CD4-positive, alpha-beta T cell (primary cell): ENCODE measurements around the gene PRDX2. TPM values are rescaled to one million over a fixed set of nuclear protein-coding genes. Genes with fewer than 3 reads are reported as not detected.

Source experiments
- ATAC-seq: fragments of 200-7000 bp; cut with Tn5 transposase; one replicate; pipeline ENCODE4 v1.10.0; 2022; ENCODE audit warnings: mild to moderate bottlenecking; ENCODE audit not compliant: poor library complexity
- CTCF ChIA-PET: fragments of 350-600 bp; sonication (Branson Sonifier 250); formaldehyde crosslinking; loops from one replicate; lab custom pipeline; 2021; ENCODE audit warnings: antibody characterized with exemption, inconsistent platforms; lab: Charles Lee
- POLR2A ChIA-PET: fragments of 350-600 bp; sonication (Branson Sonifier 250); formaldehyde crosslinking; loops from one replicate; lab custom pipeline; 2021; ENCODE audit warnings: antibody characterized with exemption, inconsistent platforms; lab: Charles Lee
- DNase-seq, 14 experiments: peaks; one replicate each; pipeline ENCODE4 v3.0.0-alpha.2; 2013 to 2020; ENCODE audit warnings: mixed read lengths in 2 of 14
- H3K27ac ChIP-seq, 2 donors: one replicate each; pipeline versions ENCODE4 v1.5.1 to v1.7.0; 2013; ENCODE audit warnings: low read length in 2 of 2, low read depth in 1 of 2, mild to moderate bottlenecking in 1 of 2
- H3K27me3 ChIP-seq, 2 experiments: 1 replicate in 1 of 2; 2 replicates in 1 of 2; pipeline versions ENCODE4 v1.6.1 to v1.7.0; 2013; ENCODE audit warnings: low read length in 2 of 2, control low read depth in 1 of 2, mild to moderate bottlenecking in 1 of 2, moderate library complexity in 1 of 2; ENCODE audit not compliant: insufficient read depth in 2 of 2, control insufficient read depth in 1 of 2
- H3K36me3 ChIP-seq: one replicate; pipeline ENCODE4 v1.6.1; 2013; ENCODE audit warnings: low read length, control low read depth; ENCODE audit not compliant: insufficient read depth
- H3K4me1 ChIP-seq: one replicate; pipeline ENCODE4 v1.6.1; 2013; ENCODE audit warnings: low read length, control low read depth; ENCODE audit not compliant: insufficient read depth
- H3K4me3 ChIP-seq: one replicate; pipeline ENCODE4 v1.5.1; 2013; ENCODE audit warnings: mild to moderate bottlenecking, low read length, moderate library complexity
- H3K9me3 ChIP-seq, 2 experiments: 1 replicate in 1 of 2; 2 replicates in 1 of 2; pipeline versions ENCODE4 v1.6.1 to v1.7.0; 2013; ENCODE audit warnings: low read length in 2 of 2, mild to moderate bottlenecking in 2 of 2, control low read depth in 1 of 2, moderate library complexity in 1 of 2; ENCODE audit not compliant: control insufficient read depth in 1 of 2, insufficient read depth in 1 of 2
- H3K27ac Mint-ChIP-seq: one replicate; pipeline ENCODE4 v1.8.0; 2020; ENCODE audit warnings: mixed read lengths
- H3K27me3 Mint-ChIP-seq: one replicate; pipeline ENCODE4 v1.8.0; 2021; ENCODE audit warnings: mixed read lengths
- H3K36me3 Mint-ChIP-seq: one replicate; pipeline ENCODE4 v1.8.0; 2021; ENCODE audit warnings: low read depth, mixed read lengths
- H3K4me1 Mint-ChIP-seq: one replicate; pipeline ENCODE4 v1.8.0; 2021; ENCODE audit warnings: low read depth, mixed read lengths
- H3K4me3 Mint-ChIP-seq: one replicate; pipeline ENCODE4 v1.8.0; 2020; ENCODE audit warnings: mild to moderate bottlenecking, mixed read lengths
- H3K9me3 Mint-ChIP-seq: one replicate; pipeline ENCODE4 v1.8.0; 2020; ENCODE audit warnings: mixed read lengths
- intact Hi-C, 2 experiments: fragments of 100-400 bp; cut with DNase I in 1 of 2; cut with micrococcal nuclease in 1 of 2; formaldehyde crosslinking; loops; one replicate each; pipeline versions ENCODE4 v1.15.1 to v1.9.0; 2023 to 2025; cut with DNase I, micrococcal nuclease
- total RNA-seq, 174 experiments: library from RNA in 2 of 174; stranded (reverse) in 2 of 174; gene quantifications; one replicate each; pipeline ENCODE4 v1.2.3 and lab custom pipeline; 2021 to 2026
- TF ChIP-seq, protein P1 (sequence below): fragments of 200-600 bp; IDR thresholded peaks from one replicate; pipeline ENCODE4 v1.8.0; 2022; ENCODE audit warnings: antibody characterized with exemption, mild to moderate bottlenecking

PRDX2 gene
- total RNA-seq, 2 experiments from 2014 or later = 59.7 to 65.9 TPM

DNA sequence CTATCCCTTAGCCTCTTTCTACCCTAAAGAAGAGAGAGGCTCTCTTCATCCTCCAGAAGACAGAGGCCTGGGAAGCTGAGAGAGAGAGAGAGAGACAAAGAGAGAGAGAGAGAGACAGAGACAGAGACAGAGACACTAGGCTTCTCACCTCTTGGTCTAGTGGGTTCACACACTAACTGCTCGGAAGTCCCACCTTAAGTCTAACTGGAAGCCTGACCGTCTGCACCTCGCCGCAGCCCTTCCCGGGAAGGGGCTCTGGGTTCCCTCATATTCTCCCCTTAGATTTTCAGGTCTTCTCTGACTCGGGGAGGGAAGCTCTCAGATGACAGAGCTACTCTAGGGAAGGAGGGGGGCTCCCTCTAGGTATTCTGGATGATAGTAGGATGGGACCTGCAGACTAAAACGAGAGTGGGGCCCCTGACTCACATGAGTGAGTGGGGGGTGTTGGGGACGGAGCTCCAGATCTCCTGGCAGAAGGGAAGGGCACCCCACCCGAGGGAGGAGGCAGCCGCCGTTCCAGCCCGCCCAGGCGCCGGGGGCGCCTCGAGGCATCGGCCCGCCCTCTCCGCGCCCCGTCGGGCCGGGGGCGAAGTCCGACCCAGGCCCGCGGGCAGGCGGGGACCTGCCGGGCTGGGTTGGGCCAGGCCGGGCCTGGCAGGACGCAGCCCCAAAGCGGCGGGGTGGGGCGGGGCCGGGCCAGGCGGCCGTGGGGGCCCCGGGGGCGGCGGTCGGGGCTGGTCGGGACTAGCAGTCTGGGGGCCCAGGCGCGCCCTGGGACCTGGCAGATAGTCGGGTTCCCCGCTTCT, 12.3 kb downstream of the PRDX2 start:
- H3K9me3 Mint-ChIP-seq = no peaks in the 10 kb centered on the region
- TF ChIP-seq, protein P1, sequence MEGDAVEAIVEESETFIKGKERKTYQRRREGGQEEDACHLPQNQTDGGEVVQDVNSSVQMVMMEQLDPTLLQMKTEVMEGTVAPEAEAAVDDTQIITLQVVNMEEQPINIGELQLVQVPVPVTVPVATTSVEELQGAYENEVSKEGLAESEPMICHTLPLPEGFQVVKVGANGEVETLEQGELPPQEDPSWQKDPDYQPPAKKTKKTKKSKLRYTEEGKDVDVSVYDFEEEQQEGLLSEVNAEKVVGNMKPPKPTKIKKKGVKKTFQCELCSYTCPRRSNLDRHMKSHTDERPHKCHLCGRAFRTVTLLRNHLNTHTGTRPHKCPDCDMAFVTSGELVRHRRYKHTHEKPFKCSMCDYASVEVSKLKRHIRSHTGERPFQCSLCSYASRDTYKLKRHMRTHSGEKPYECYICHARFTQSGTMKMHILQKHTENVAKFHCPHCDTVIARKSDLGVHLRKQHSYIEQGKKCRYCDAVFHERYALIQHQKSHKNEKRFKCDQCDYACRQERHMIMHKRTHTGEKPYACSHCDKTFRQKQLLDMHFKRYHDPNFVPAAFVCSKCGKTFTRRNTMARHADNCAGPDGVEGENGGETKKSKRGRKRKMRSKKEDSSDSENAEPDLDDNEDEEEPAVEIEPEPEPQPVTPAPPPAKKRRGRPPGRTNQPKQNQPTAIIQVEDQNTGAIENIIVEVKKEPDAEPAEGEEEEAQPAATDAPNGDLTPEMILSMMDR = no peak
- ChIA-PET CTCF (interaction anchor here (2.1 kb wide), 1 partner anchor 12 kb away, joined by 24 read pairs; no protein-coding TSS in a partner anchor), POLR2A (interaction anchor here (4.0 kb wide), 1 partner anchor 12 kb away, joined by 31 read pairs; no protein-coding TSS in a partner anchor)
- Histone ChIP-seq H3K4me3 (peak overlapping the region; percentile 98), H3K4me1 (peaks cover 66% of the 10 kb centered on the region), H3K9me3 (no peaks in the 10 kb centered on the region), H3K36me3 (peaks cover 5% of the 10 kb centered on the region), H3K27ac (peak overlapping the region; percentile 99 to 100), H3K27me3 (no peaks in the 10 kb centered on the region)
- intact Hi-C loops = loop anchor here in 1 of 2 experiments (10.0 kb wide), 1 partner anchor 146 kb away; the partner anchor contains the start of genes CALR and FARSA
- H3K27ac Mint-ChIP-seq = peak overlapping the region; percentile 99
- peaks cover 34% of the 10 kb centered on the region for H3K4me1 Mint-ChIP-seq
- ATAC-seq = no peak
- DNase-seq = peak in 2 of 14 experiments; percentile 21 to 42
- peaks cover 34% of the 10 kb centered on the region for H3K36me3 Mint-ChIP-seq
- peaks cover 13% of the 10 kb centered on the region for H3K27me3 Mint-ChIP-seq
- peak overlapping the region; percentile 88 for H3K4me3 Mint-ChIP-seq

DNA sequence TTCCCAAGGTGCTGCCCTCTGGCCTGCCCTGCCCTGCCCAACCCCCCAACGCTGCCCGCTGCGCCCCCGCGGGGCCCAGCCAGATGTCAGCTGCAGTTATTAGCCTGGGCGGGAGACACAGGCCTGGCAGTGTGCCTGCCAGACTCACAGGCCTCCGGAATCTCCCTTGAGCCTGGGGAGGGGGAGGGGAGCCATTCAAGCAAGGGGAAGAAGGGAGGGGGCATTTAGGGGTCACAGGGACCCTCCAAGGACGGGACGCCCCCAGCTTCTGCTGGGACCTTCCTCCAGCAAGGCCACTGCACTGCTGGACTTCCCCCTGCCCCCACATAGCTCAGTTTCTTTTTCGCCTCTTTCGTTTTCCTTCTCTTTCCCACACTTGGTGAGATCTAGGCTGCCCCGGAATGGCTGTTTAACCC, 12.9 kb downstream of the PRDX2 start:
- POLR2A ChIA-PET = interaction anchor here (4.0 kb wide), 1 partner anchor 11 kb away, joined by 31 read pairs; no protein-coding TSS in a partner anchor
- peak overlapping the region; percentile 49 for H3K4me3 ChIP-seq

More for the DNA sequence above, 12.9 kb downstream of the PRDX2 start:
- H3K27ac Mint-ChIP-seq = peak overlapping the region; percentile 99
- CTCF ChIA-PET = interaction anchor here (2.1 kb wide), 1 partner anchor 11 kb away, joined by 24 read pairs; no protein-coding TSS in a partner anchor
- Histone ChIP-seq H3K27ac (peak overlapping the region; percentile 88 to 97), H3K9me3 (no peaks in the 10 kb centered on the region), H3K27me3 (no peaks in the 10 kb centered on the region), H3K36me3 (peaks cover 5% of the 10 kb centered on the region), H3K4me1 (peaks cover 68% of the 10 kb centered on the region)
- DNase-seq (peak in 6 of 14 experiments; percentile 25 to 87 (median 44)), ATAC-seq (no peak)
- peaks cover 13% of the 10 kb centered on the region for H3K27me3 Mint-ChIP-seq
- peaks cover 30% of the 10 kb centered on the region for H3K36me3 Mint-ChIP-seq
- peaks cover 30% of the 10 kb centered on the region for H3K4me1 Mint-ChIP-seq
- no peaks in the 10 kb centered on the region for H3K9me3 Mint-ChIP-seq
- TF ChIP-seq, protein P1 = no peak
- peak overlapping the region; percentile 88 for H3K4me3 Mint-ChIP-seq
- intact Hi-C loops = loop anchor here in 1 of 2 experiments (10.0 kb wide), 1 partner anchor 146 kb away; the partner anchor contains the start of genes CALR and FARSA
